A549 (cell line): ENCODE data around the gene DOK1. TPM values are rescaled to one million over a fixed set of nuclear protein-coding genes. Genes with fewer than 3 reads are reported as not detected.
A peak's percentile ranks its signal among the peaks of the same experiment; 100 is the strongest.

Experiments
- ATAC-seq, 2 experiments: fragments of 200-7000 bp in 1 of 2; fragments of >200 bp in 1 of 2; cut with Nextera tagmentation in 1 of 2; cut with Tn5 transposase in 1 of 2; 3 replicates each; pipeline versions ENCODE4 v1.8.0 to v1.9.1; 2018 to 2020; ENCODE audit warnings: mild to moderate bottlenecking in 1 of 2, moderate library complexity in 1 of 2
- CTCF ChIA-PET: fragments of 300-600 bp; sonication (Branson Sonifier 250); formaldehyde crosslinking; extraction: SDS; loops from one replicate; lab custom pipeline; 2021; ENCODE audit warnings: antibody characterized with exemption, inconsistent platforms; lab: Yijun Ruan, JAX
- POLR2A ChIA-PET: fragments of 350-600 bp; formaldehyde crosslinking; extraction: SDS; loops from one replicate; lab custom pipeline; 2021; ENCODE audit warnings: antibody characterized with exemption, inconsistent platforms; lab: Yijun Ruan, JAX
- DNase-seq, 2 experiments: peaks; one replicate each; pipeline versions ENCODE4 v3.0.0 to v3.0.0-alpha.2; 2011 to 2016; ENCODE audit warnings: low read depth in 1 of 2, low spot score in 1 of 2
- FAIRE-seq: peaks from 2 replicates; lab custom pipeline; 2011; peaks lifted over from hg19 to GRCh38; lab: Jason Lieb, UNC
- H3K27ac ChIP-seq, 2 experiments: fragments of >200 bp; sonication (Bioruptor Twin); formaldehyde crosslinking; 3 replicates each; pipeline ENCODE4 v1.5.1; 2016 to 2017
- H3K4me1 ChIP-seq: fragments of >200 bp; sonication (Bioruptor Twin); formaldehyde crosslinking; 3 replicates; pipeline ENCODE4 v1.6.1; 2016
- H3K4me2 ChIP-seq: fragments of >200 bp; sonication (Bioruptor Twin); formaldehyde crosslinking; 3 replicates; pipeline ENCODE4 v1.6.1; 2016
- H3K4me3 ChIP-seq: fragments of >200 bp; sonication (Bioruptor Twin); formaldehyde crosslinking; 3 replicates; pipeline ENCODE4 v1.5.1; 2016
- H3K9me3 ChIP-seq: fragments of >200 bp; sonication (Bioruptor Twin); formaldehyde crosslinking; 3 replicates; pipeline ENCODE4 v1.6.1; 2016
- ATOH8 ChIP-seq: fragments of 250-450 bp; sonication (Bioruptor Pico); IDR thresholded peaks from 2 replicates; pipeline ENCODE4 v1.5.0; 2020; ENCODE audit warnings: low read depth, mild to moderate bottlenecking, moderate library complexity
- BHLHE40 ChIP-seq: IDR thresholded peaks from 2 replicates; pipeline ENCODE4 v1.6.1; 2012; ENCODE audit warnings: low read depth, low read length, inconsistent platforms
- CBX8 ChIP-seq: fragments of 200-600 bp; sonication (generic); IDR thresholded peaks from 2 replicates; pipeline ENCODE4 v1.6.1; 2016
- CHD4 ChIP-seq: fragments of 200-600 bp; sonication (generic); IDR thresholded peaks from 2 replicates; pipeline ENCODE4 v1.6.1; 2016; ENCODE audit warnings: antibody characterized with exemption, mild to moderate bottlenecking, borderline replicate concordance
- E2F6 ChIP-seq: IDR thresholded peaks from 2 replicates; pipeline ENCODE4 v1.6.1; 2012; ENCODE audit warnings: low read depth, borderline replicate concordance
- HES2 ChIP-seq: fragments of >200 bp; sonication (Bioruptor Twin); formaldehyde crosslinking; IDR thresholded peaks from 2 replicates; pipeline ENCODE4 v1.6.1; 2016
- HOXB13 ChIP-seq: fragments of 250-450 bp; sonication (Bioruptor Pico); IDR thresholded peaks from 2 replicates; pipeline ENCODE4 v1.5.0; 2020; ENCODE audit warnings: low read depth, mild to moderate bottlenecking, moderate library complexity
- JUN ChIP-seq, 2 experiments: fragments of >200 bp; sonication (Bioruptor Twin); formaldehyde crosslinking; IDR thresholded peaks; 2 replicates in 1 of 2; 3 replicates in 1 of 2; pipeline ENCODE4 v1.6.1; 2016 to 2017
- MAFK ChIP-seq: fragments of 450-650 bp; IDR thresholded peaks from 2 replicates; pipeline ENCODE4 v1.6.1; 2014; ENCODE audit not compliant: partially characterized antibody
- MAX ChIP-seq: IDR thresholded peaks from 2 replicates; pipeline ENCODE4 v1.6.1; 2012
- NR3C1 ChIP-seq: fragments of >200 bp; sonication (Bioruptor Twin); formaldehyde crosslinking; IDR thresholded peaks from 3 replicates; pipeline ENCODE4 v1.6.1; 2017
- RAD21 ChIP-seq, 2 experiments: fragments of >200 bp in 1 of 2; sonication (Bioruptor Twin) in 1 of 2; formaldehyde crosslinking in 1 of 2; IDR thresholded peaks in 1 of 2; conservative IDR thresholded peaks in 1 of 2; 2 replicates in 1 of 2; 3 replicates in 1 of 2; pipeline ENCODE4 v1.6.1; 2012 to 2018; ENCODE audit warnings: inconsistent platforms in 1 of 2
- RCOR1 ChIP-seq: fragments of 150-350 bp; IDR thresholded peaks from 2 replicates; pipeline ENCODE4 v1.6.1; 2014; ENCODE audit warnings: antibody characterized with exemption, low read length, low read depth
- RNF2 ChIP-seq: fragments of 200-600 bp; sonication (generic); IDR thresholded peaks from 2 replicates; pipeline ENCODE4 v1.6.1; 2016; ENCODE audit warnings: low read depth, mild to moderate bottlenecking, antibody characterized with exemption, moderate library complexity, borderline replicate concordance
- TP53 ChIP-seq: fragments of 250-450 bp; sonication (Bioruptor Pico); IDR thresholded peaks from 2 replicates; pipeline ENCODE4 v1.5.0; 2021; ENCODE audit warnings: mild to moderate bottlenecking, moderate library complexity
- ZFP36 ChIP-seq: fragments of 450-650 bp; IDR thresholded peaks from 2 replicates; pipeline ENCODE4 v1.6.1; 2014; ENCODE audit warnings: borderline replicate concordance; ENCODE audit not compliant: partially characterized antibody
- ZSCAN20 ChIP-seq: fragments of 250-450 bp; sonication (Bioruptor Pico); IDR thresholded peaks from 2 replicates; pipeline ENCODE4 v1.8.0; 2022; ENCODE audit warnings: mild to moderate bottlenecking, moderate library complexity
- WGBS: methylation state at CpG from one replicate; pipeline ENCODE4 v1.1.6; 2017; ENCODE audit errors: missing lambda C conversion rate; 5-methylcytosine and 5-hydroxymethylcytosine counted together
- polyA plus RNA-seq, 4 experiments: library from polyadenylated mRNA; depleted of rRNA in 3 of 4; stranded (reverse); fragments of >200 nt; fragmentation: RNase III in 1 of 4; extraction: RNeasy Plus Mini Kit Qiagen cat#74134 plus additional on column Dnase treatment in 1 of 4; gene quantifications; 2 replicates in 3 of 4; 3 replicates in 1 of 4; pipeline ENCODE4 v1.2.3, GENCODE V29; 2011 to 2017

DOK1 gene
- polyA plus RNA-seq, 2 of the 4 experiments (the other 2 are of a cell fraction) = 4.0 to 5.0 TPM

- Histone ChIP-seq H3K4me2 (peak overlapping the region; percentile 94), H3K27ac (peak overlapping the region; percentile 58 to 84; a peak in 5 of 6 replicates), H3K9me3 (no peaks in the 10 kb centered on the region), H3K4me3 (peak overlapping the region; percentile 50), H3K4me1 (peaks cover 6% of the 10 kb centered on the region; the same call in 1 of the 3 replicates)
- no peak for TF ChIP-seq TP53 (CRISPR knock-in tag)
- TF ChIP-seq MAFK = peak; percentile 51
- TF ChIP-seq JUN (IDR thresholded peaks at IDR 0.05) = 0 out of 5 replicates have a peak, but pooled peaks of 1 of the 2 experiments have one; percentile 19
- TF ChIP-seq E2F6 = no peak
- no peak for TF ChIP-seq NR3C1
- TF ChIP-seq MAX = peak; percentile 25; the same call in 1 of the 2 replicates
- peak; percentile 97 for TF ChIP-seq ZFP36
- peak; percentile 100 for TF ChIP-seq RNF2
- no peak for TF ChIP-seq HOXB13 (CRISPR knock-in tag)
- no peak for TF ChIP-seq ZSCAN20 (CRISPR knock-in tag)
- TF ChIP-seq ATOH8 (CRISPR knock-in tag) = no peak
- peak; percentile 100 for TF ChIP-seq CBX8
- ChIA-PET CTCF (interaction anchor here (1.0 to 1.5 kb wide), 4 partner anchors 18 to 78 kb away, joined by 3 to 4 read pairs (median 4); no protein-coding TSS in a partner anchor), POLR2A (interaction anchor here (0.6 to 0.7 kb wide), 2 partner anchors 36 to 315 kb away, joined by 4 to 8 read pairs; no protein-coding TSS in a partner anchor)
- 25% methylated on average over 48 of the region's 52 CpGs for WGBS
- DNase-seq (no peak), FAIRE-seq (no peak), ATAC-seq (peak; percentile 55 to 62; a peak in 5 of 6 replicates)
Measured at GRCh38 chr2:74513605-74514367, 40.7 kb upstream of the DOK1 start.

GRCh38 chr2:74514368-74515270 lies 39.9 kb upstream of the DOK1 start, which contains the start of gene TLX2:
TSS of gene TLX2 (plus strand) at chr2:74514450. CDS start at chr2:74514807, 357 bp downstream.
- WGBS = 80% methylated on average over 58 of the region's 82 CpGs
- ChIA-PET POLR2A (interaction anchor here (0.6 to 0.7 kb wide), 2 partner anchors 37 to 316 kb away, joined by 4 to 8 read pairs; no protein-coding TSS in a partner anchor), CTCF (interaction anchor here (1.5 to 1.7 kb wide), 2 partner anchors 17 to 32 kb away, joined by 4 to 8 read pairs; partner anchors contain the start of genes CCDC142 and TTC31)
- Histone ChIP-seq H3K4me3 (peak within 1 kb of the TSS; percentile 50), H3K27ac (peak within 1 kb of the TSS; percentile 58 to 84; a peak in 5 of 6 replicates), H3K4me1 (peaks cover 6% of the 10 kb centered on the region; the same call in 1 of the 3 replicates), H3K9me3 (no peaks in the 10 kb centered on the region), H3K4me2 (peak within 1 kb of the TSS; percentile 94)
- FAIRE-seq = no peak
- 0 out of 5 replicates have a peak, but pooled peaks of 1 of the 2 experiments have one; percentile 19 for TF ChIP-seq JUN (IDR thresholded peaks at IDR 0.05)
- no peak for TF ChIP-seq TP53 (CRISPR knock-in tag)
- TF ChIP-seq HES2 = no peak
- TF ChIP-seq CHD4 = no peak
- no peak for TF ChIP-seq BHLHE40
- TF ChIP-seq RAD21 (conservative IDR thresholded peaks at IDR 0.05 in 1 of 2, IDR thresholded peaks at IDR 0.05 in 1 of 2) = no peak
- TF ChIP-seq RCOR1 = no peak
- peak in 1 of 2 experiments; percentile 51 for DNase-seq
- ATAC-seq = peak; percentile 40 to 69
